ENCODE measurements around the gene TMEM243.
"Not testable (repeated sequence)": the region's sequence is repeated elsewhere in the genome, so short reads cannot be mapped to it uniquely, and the experiment has no call there.

TMEM243 gene

GRCh38 chr7:87217983-87218653 lies 1.4 kb downstream of the TMEM243 start:
- DNase-seq (ENCODE audit: low spot score in 2 of 2) (no peak), ATAC-seq (no peak)
- Mint-ChIP-seq H3K27ac (peak overlapping the region; percentile 98), H3K9me3 (no peaks in the 10 kb centered on the region), H3K4me3 (peak overlapping the region; percentile 99), H3K36me3 (peaks cover 68% of the 10 kb centered on the region), H3K4me1 (peaks cover 31% of the 10 kb centered on the region)

GRCh38 chr7:87216701-87217508 lies 2.6 kb downstream of the TMEM243 start:
- peak in 1 of 2 donors; percentile 77 for DNase-seq (ENCODE audit: low spot score in 2 of 2)
- H3K36me3 Mint-ChIP-seq: peaks cover 75% of the 10 kb centered on the region

GRCh38 chr7:87215046-87215445 lies 4.5 kb downstream of the TMEM243 start:
- H3K27ac Mint-ChIP-seq: no peak overlapping the region
- DNase-seq (ENCODE audit: low spot score in 2 of 2) (no peak), ATAC-seq (no peak)
- H3K4me1 Mint-ChIP-seq: peaks cover 55% of the 10 kb centered on the region
- H3K36me3 Mint-ChIP-seq: peaks cover 80% of the 10 kb centered on the region
- H3K9me3 Mint-ChIP-seq: no peaks in the 10 kb centered on the region
- H3K4me3 Mint-ChIP-seq: peak overlapping the region; percentile 40

More at GRCh38 chr7:87216701-87217508, 2.6 kb downstream of the TMEM243 start:
- peaks cover 43% of the 10 kb centered on the region for H3K4me1 Mint-ChIP-seq
- H3K9me3 Mint-ChIP-seq: no peaks in the 10 kb centered on the region
- peak overlapping the region; percentile 98 for H3K27ac Mint-ChIP-seq
- H3K4me3 Mint-ChIP-seq: peak overlapping the region; percentile 99
- ATAC-seq: peak; percentile 72

- Mint-ChIP-seq H3K4me3 (peak overlapping the region; percentile 40), H3K27ac (peak overlapping the region; percentile 61), H3K4me1 (peaks cover 61% of the 10 kb centered on the region), H3K36me3 (peaks cover 80% of the 10 kb centered on the region), H3K9me3 (no peaks in the 10 kb centered on the region)
- no peak for ATAC-seq
- no peak for DNase-seq (ENCODE audit: low spot score in 2 of 2)
Observed at GRCh38 chr7:87213811-87214210, 5.7 kb downstream of the TMEM243 start.

GRCh38 chr7:87213252-87213651 lies 6.3 kb downstream of the TMEM243 start:
- DNase-seq (ENCODE audit: low spot score in 2 of 2) (no peak), ATAC-seq (no peak)
- Mint-ChIP-seq H3K27ac (peak overlapping the region; percentile 61), H3K36me3 (peaks cover 80% of the 10 kb centered on the region), H3K9me3 (no peaks in the 10 kb centered on the region), H3K4me3 (peak overlapping the region; percentile 40), H3K4me1 (peaks cover 67% of the 10 kb centered on the region)

- no peaks in the 10 kb centered on the region for H3K9me3 Mint-ChIP-seq
- H3K4me3 Mint-ChIP-seq: peak overlapping the region; percentile 40
- ATAC-seq: no peak
- H3K27ac Mint-ChIP-seq: peak overlapping the region; percentile 61
- peaks cover 83% of the 10 kb centered on the region for H3K36me3 Mint-ChIP-seq
- H3K4me1 Mint-ChIP-seq: peaks cover 74% of the 10 kb centered on the region
- no peak for DNase-seq (ENCODE audit: low spot score in 2 of 2)
Observed at GRCh38 chr7:87212498-87212897, 7.0 kb downstream of the TMEM243 start.

- no peak for ATAC-seq
- Mint-ChIP-seq H3K4me1 (peaks cover 83% of the 10 kb centered on the region), H3K4me3 (no peak overlapping the region), H3K9me3 (peaks cover 5% of the 10 kb centered on the region), H3K27ac (peak overlapping the region; percentile 77), H3K36me3 (peaks cover 78% of the 10 kb centered on the region)
- DNase-seq (ENCODE audit: low spot score in 2 of 2): no peak
Observed at GRCh38 chr7:87210506-87210905, 9.0 kb downstream of the TMEM243 start.

- H3K4me3 Mint-ChIP-seq: peak overlapping the region; percentile 8
- peak overlapping the region; percentile 77 for H3K27ac Mint-ChIP-seq
- peaks cover 8% of the 10 kb centered on the region for H3K9me3 Mint-ChIP-seq
- no peak for ATAC-seq
- peaks cover 84% of the 10 kb centered on the region for H3K4me1 Mint-ChIP-seq
- no peak for DNase-seq (ENCODE audit: low spot score in 2 of 2)
- H3K36me3 Mint-ChIP-seq: peaks cover 79% of the 10 kb centered on the region
Observed at GRCh38 chr7:87209295-87209924, 10.1 kb downstream of the TMEM243 start.

GRCh38 chr7:87206361-87206760 lies 13.2 kb downstream of the TMEM243 start:
- Mint-ChIP-seq H3K9me3 (peaks cover 8% of the 10 kb centered on the region), H3K4me3 (no peak overlapping the region), H3K4me1 (peaks cover 65% of the 10 kb centered on the region), H3K36me3 (peaks cover 85% of the 10 kb centered on the region), H3K27ac (peak overlapping the region; percentile 44)
- DNase-seq (ENCODE audit: low spot score in 2 of 2) (no peak), ATAC-seq (no peak)

- peaks cover 88% of the 10 kb centered on the region for H3K36me3 Mint-ChIP-seq
- peaks cover 58% of the 10 kb centered on the region for H3K4me1 Mint-ChIP-seq
- not testable (repeated sequence) for H3K4me3 Mint-ChIP-seq; ATAC-seq; H3K9me3 Mint-ChIP-seq; DNase-seq (ENCODE audit: low spot score in 2 of 2)
- peak overlapping the region; percentile 44 for H3K27ac Mint-ChIP-seq
Observed at GRCh38 chr7:87205701-87206100, 13.8 kb downstream of the TMEM243 start.

- H3K4me3 Mint-ChIP-seq: no peak overlapping the region
- H3K27ac Mint-ChIP-seq: no peak overlapping the region
- peaks cover 8% of the 10 kb centered on the region for H3K9me3 Mint-ChIP-seq
- no peak for DNase-seq (ENCODE audit: low spot score in 2 of 2)
- ATAC-seq: no peak
- H3K4me1 Mint-ChIP-seq: peaks cover 58% of the 10 kb centered on the region
- H3K36me3 Mint-ChIP-seq: peaks cover 95% of the 10 kb centered on the region
Observed at GRCh38 chr7:87204933-87205332, 14.6 kb downstream of the TMEM243 start.

GRCh38 chr7:87203929-87204328 lies 15.6 kb downstream of the TMEM243 start:
- H3K36me3 Mint-ChIP-seq: peaks cover 95% of the 10 kb centered on the region
- DNase-seq (ENCODE audit: low spot score in 2 of 2); ATAC-seq; H3K4me3 Mint-ChIP-seq; H3K9me3 Mint-ChIP-seq: not testable (repeated sequence)
- peak overlapping the region; percentile 66 for H3K27ac Mint-ChIP-seq
- H3K4me1 Mint-ChIP-seq: peaks cover 58% of the 10 kb centered on the region

- Mint-ChIP-seq H3K9me3 (peaks cover 8% of the 10 kb centered on the region), H3K27ac (no peak overlapping the region), H3K4me3 (no peak overlapping the region), H3K4me1 (peaks cover 51% of the 10 kb centered on the region), H3K36me3 (peaks cover 95% of the 10 kb centered on the region)
- DNase-seq (ENCODE audit: low spot score in 2 of 2) (no peak), ATAC-seq (no peak)
Observed at GRCh38 chr7:87202705-87203104, 16.8 kb downstream of the TMEM243 start.

- DNase-seq (ENCODE audit: low spot score in 2 of 2) (no peak), ATAC-seq (no peak)
- peaks cover 8% of the 10 kb centered on the region for H3K9me3 Mint-ChIP-seq
- H3K4me1 Mint-ChIP-seq: peaks cover 50% of the 10 kb centered on the region
- peaks cover 97% of the 10 kb centered on the region for H3K36me3 Mint-ChIP-seq
- H3K27ac Mint-ChIP-seq: peak overlapping the region; percentile 56
- H3K4me3 Mint-ChIP-seq: no peak overlapping the region
Observed at GRCh38 chr7:87202208-87202607, 17.3 kb downstream of the TMEM243 start.

- no peaks in the 10 kb centered on the region for H3K9me3 Mint-ChIP-seq
- H3K36me3 Mint-ChIP-seq: peaks cover 100% of the 10 kb centered on the region
- no peak overlapping the region for H3K4me3 Mint-ChIP-seq
- no peak for DNase-seq (ENCODE audit: low spot score in 2 of 2)
- peaks cover 33% of the 10 kb centered on the region for H3K4me1 Mint-ChIP-seq
- H3K27ac Mint-ChIP-seq: peak overlapping the region; percentile 67
- peak; percentile 63 for ATAC-seq
Observed at GRCh38 chr7:87199700-87200450, 19.7 kb downstream of the TMEM243 start.
